ENCODE measurements around the gene TLE6. TPM values are rescaled to one million over a fixed set of nuclear protein-coding genes. Genes with fewer than 3 reads are reported as not detected.
A peak's percentile ranks its signal among the peaks of the same experiment; 100 is the strongest.

Gene TLE6
- total and polyA plus RNA-seq, 4 donors: 0.47 to 2.8 (median 1.2) TPM

DNA sequence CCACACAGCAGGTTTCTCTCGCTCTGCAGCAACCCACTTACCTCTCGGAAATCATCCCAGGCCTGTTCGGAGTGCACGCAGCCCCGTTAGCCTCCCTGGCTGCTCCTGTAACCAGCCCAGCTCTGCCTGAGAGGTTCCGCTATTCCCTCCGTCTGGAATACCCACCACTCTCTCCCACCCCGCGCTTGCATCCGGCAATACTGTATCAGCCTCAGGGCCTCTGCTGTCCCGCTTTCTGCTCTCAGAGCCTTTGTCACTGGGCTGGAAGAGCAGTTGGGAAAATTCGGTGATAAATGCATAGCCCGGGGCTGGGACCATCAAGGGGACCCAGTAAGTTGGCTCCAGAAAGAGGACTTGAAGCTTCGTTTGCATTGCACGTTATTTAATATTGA lies 759 bp upstream of the TLE6 start:
- no peaks in the 10 kb centered on the region for H3K27me3 ChIP-seq (ENCODE audit: control insufficient read depth in 4 of 4, insufficient read depth in 4 of 4, low read length in 3 of 4)
- no peaks in the 10 kb centered on the region for H3K9me3 ChIP-seq (ENCODE audit: control insufficient read depth in 4 of 4, low read length in 3 of 4)
- no peak for DNase-seq (ENCODE audit: low spot score)
- no peak for TF ChIP-seq RXRA (IDR thresholded peaks at IDR 0.05)
- TF ChIP-seq, protein P1, sequence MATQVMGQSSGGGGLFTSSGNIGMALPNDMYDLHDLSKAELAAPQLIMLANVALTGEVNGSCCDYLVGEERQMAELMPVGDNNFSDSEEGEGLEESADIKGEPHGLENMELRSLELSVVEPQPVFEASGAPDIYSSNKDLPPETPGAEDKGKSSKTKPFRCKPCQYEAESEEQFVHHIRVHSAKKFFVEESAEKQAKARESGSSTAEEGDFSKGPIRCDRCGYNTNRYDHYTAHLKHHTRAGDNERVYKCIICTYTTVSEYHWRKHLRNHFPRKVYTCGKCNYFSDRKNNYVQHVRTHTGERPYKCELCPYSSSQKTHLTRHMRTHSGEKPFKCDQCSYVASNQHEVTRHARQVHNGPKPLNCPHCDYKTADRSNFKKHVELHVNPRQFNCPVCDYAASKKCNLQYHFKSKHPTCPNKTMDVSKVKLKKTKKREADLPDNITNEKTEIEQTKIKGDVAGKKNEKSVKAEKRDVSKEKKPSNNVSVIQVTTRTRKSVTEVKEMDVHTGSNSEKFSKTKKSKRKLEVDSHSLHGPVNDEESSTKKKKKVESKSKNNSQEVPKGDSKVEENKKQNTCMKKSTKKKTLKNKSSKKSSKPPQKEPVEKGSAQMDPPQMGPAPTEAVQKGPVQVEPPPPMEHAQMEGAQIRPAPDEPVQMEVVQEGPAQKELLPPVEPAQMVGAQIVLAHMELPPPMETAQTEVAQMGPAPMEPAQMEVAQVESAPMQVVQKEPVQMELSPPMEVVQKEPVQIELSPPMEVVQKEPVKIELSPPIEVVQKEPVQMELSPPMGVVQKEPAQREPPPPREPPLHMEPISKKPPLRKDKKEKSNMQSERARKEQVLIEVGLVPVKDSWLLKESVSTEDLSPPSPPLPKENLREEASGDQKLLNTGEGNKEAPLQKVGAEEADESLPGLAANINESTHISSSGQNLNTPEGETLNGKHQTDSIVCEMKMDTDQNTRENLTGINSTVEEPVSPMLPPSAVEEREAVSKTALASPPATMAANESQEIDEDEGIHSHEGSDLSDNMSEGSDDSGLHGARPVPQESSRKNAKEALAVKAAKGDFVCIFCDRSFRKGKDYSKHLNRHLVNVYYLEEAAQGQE (IDR thresholded peaks at IDR 0.05): no peak
- TF ChIP-seq SP1 (IDR thresholded peaks at IDR 0.05): no peak
- no peak for TF ChIP-seq EGR1 (IDR thresholded peaks at IDR 0.05; ENCODE audit: low read depth in 2 of 2)
- TF ChIP-seq FOXA1 (IDR thresholded peaks at IDR 0.05): no peak
- TF ChIP-seq HNF4G (IDR thresholded peaks at IDR 0.05): no peak
- TF ChIP-seq, protein P2, sequence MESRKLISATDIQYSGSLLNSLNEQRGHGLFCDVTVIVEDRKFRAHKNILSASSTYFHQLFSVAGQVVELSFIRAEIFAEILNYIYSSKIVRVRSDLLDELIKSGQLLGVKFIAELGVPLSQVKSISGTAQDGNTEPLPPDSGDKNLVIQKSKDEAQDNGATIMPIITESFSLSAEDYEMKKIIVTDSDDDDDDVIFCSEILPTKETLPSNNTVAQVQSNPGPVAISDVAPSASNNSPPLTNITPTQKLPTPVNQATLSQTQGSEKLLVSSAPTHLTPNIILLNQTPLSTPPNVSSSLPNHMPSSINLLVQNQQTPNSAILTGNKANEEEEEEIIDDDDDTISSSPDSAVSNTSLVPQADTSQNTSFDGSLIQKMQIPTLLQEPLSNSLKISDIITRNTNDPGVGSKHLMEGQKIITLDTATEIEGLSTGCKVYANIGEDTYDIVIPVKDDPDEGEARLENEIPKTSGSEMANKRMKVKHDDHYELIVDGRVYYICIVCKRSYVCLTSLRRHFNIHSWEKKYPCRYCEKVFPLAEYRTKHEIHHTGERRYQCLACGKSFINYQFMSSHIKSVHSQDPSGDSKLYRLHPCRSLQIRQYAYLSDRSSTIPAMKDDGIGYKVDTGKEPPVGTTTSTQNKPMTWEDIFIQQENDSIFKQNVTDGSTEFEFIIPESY (IDR thresholded peaks at IDR 0.05): no peak
- TF ChIP-seq, protein P3, sequence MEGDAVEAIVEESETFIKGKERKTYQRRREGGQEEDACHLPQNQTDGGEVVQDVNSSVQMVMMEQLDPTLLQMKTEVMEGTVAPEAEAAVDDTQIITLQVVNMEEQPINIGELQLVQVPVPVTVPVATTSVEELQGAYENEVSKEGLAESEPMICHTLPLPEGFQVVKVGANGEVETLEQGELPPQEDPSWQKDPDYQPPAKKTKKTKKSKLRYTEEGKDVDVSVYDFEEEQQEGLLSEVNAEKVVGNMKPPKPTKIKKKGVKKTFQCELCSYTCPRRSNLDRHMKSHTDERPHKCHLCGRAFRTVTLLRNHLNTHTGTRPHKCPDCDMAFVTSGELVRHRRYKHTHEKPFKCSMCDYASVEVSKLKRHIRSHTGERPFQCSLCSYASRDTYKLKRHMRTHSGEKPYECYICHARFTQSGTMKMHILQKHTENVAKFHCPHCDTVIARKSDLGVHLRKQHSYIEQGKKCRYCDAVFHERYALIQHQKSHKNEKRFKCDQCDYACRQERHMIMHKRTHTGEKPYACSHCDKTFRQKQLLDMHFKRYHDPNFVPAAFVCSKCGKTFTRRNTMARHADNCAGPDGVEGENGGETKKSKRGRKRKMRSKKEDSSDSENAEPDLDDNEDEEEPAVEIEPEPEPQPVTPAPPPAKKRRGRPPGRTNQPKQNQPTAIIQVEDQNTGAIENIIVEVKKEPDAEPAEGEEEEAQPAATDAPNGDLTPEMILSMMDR (IDR thresholded peaks at IDR 0.05; ENCODE audit: low read depth, low read length, missing input control): no peak
- TF ChIP-seq, protein P4, sequence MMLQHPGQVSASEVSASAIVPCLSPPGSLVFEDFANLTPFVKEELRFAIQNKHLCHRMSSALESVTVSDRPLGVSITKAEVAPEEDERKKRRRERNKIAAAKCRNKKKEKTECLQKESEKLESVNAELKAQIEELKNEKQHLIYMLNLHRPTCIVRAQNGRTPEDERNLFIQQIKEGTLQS (IDR thresholded peaks at IDR 0.05): no peak
- no peak for TF ChIP-seq JUND (IDR thresholded peaks at IDR 0.05)
- peak overlapping the region; percentile 30 to 69 (median 45) for H3K4me3 ChIP-seq (ENCODE audit: low read depth in 1 of 3, low read length in 3 of 3)
- peaks cover 15 to 28% (median 18%) of the 10 kb centered on the region in 4 donors for H3K4me1 ChIP-seq (ENCODE audit: control insufficient read depth in 4 of 4, insufficient read depth in 4 of 4, low read length in 3 of 4)
- no peaks in the 10 kb centered on the region for H3K36me3 ChIP-seq (ENCODE audit: control insufficient read depth in 4 of 4, insufficient read depth in 3 of 4, low read depth in 1 of 4, low read length in 3 of 4)
- peak overlapping the region; percentile 37 to 70 for H3K27ac ChIP-seq (ENCODE audit: low read depth in 1 of 2, low read length in 2 of 2)
- WGBS: 29% methylated on average over 15 of the region's 15 CpGs
- peak overlapping the region in 1 of 2 donors; percentile 74 for H3K9ac ChIP-seq (ENCODE audit: low read depth in 1 of 2, low read length in 2 of 2)

DNA sequence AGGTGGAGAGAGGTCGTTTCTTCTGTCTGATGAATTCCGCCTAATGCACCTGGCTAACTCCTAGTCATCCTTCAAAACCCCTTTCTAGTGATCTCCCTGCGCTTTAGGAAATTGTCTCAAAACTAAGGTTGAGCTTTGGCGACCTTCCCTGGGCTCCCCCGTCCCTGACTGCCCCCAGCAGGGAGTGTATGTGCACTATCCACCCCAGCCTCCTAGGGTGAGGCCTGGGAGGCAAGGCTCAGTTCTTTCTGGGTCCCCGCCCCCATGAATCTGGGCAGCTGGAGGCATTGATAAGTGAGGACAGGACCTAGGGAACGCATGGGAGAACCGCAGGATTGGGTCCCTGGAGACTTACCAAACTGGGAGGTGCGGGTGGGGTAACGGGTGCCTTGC lies 378 bp downstream of the TLE6 start:
- H3K9ac ChIP-seq (ENCODE audit: low read depth in 1 of 2, low read length in 2 of 2): no peak overlapping the region
- 47% methylated on average over 10 of the region's 10 CpGs for WGBS
- peaks cover 19 to 31% (median 21%) of the 10 kb centered on the region in 4 donors for H3K4me1 ChIP-seq (ENCODE audit: control insufficient read depth in 4 of 4, insufficient read depth in 4 of 4, low read length in 3 of 4)
- no peaks in the 10 kb centered on the region for H3K9me3 ChIP-seq (ENCODE audit: control insufficient read depth in 4 of 4, low read length in 3 of 4)
- H3K27ac ChIP-seq (ENCODE audit: low read depth in 1 of 2, low read length in 2 of 2): peak overlapping the region; percentile 9 to 76
- H3K27me3 ChIP-seq (ENCODE audit: control insufficient read depth in 4 of 4, insufficient read depth in 4 of 4, low read length in 3 of 4): no peaks in the 10 kb centered on the region
- TF ChIP-seq, protein P2 (IDR thresholded peaks at IDR 0.05): no peak
- DNase-seq (ENCODE audit: low spot score): no peak
- H3K4me3 ChIP-seq (ENCODE audit: low read depth in 1 of 3, low read length in 3 of 3): peak overlapping the region in 1 of 3 donors; percentile 36
- no peaks in the 10 kb centered on the region for H3K36me3 ChIP-seq (ENCODE audit: control insufficient read depth in 4 of 4, insufficient read depth in 3 of 4, low read depth in 1 of 4, low read length in 3 of 4)

Data from liver (tissue), 9 donors.